SK-N-SH treated with all-trans-retinoic acid at 6 μM for 48 hours (cell line): Measurements from ENCODE around the gene ZNF577.

Source experiments
- ATAC-seq: fragments of 200-7000 bp; cut with Tn5 transposase; 3 replicates; pipeline ENCODE4 v1.9.1; 2020; ENCODE audit warnings: mild to moderate bottlenecking, moderate library complexity
- ARNTL ChIP-seq: fragments of 450-650 bp; formaldehyde crosslinking; IDR thresholded peaks from 2 replicates; pipeline ENCODE4 v1.5.0; 2020; ENCODE audit warnings: low read depth, mild to moderate bottlenecking, moderate library complexity, borderline replicate concordance
- BACH2 ChIP-seq: fragments of 250-450 bp; sonication (Bioruptor Pico); IDR thresholded peaks from 2 replicates; pipeline ENCODE4 v1.9.0; 2021; ENCODE audit warnings: mild to moderate bottlenecking, borderline replicate concordance
- CREB5 ChIP-seq: fragments of 250-450 bp; sonication (Bioruptor Pico); IDR thresholded peaks from 2 replicates; pipeline ENCODE4 v1.5.1; 2020; ENCODE audit warnings: low read depth, mild to moderate bottlenecking, moderate library complexity
- CSDC2 ChIP-seq: fragments of 250-450 bp; sonication (Bioruptor Pico); IDR thresholded peaks from 2 replicates; pipeline ENCODE4 v1.5.0; 2020; ENCODE audit warnings: mild to moderate bottlenecking, moderate library complexity
- CSRNP3 ChIP-seq: fragments of 250-450 bp; sonication (Bioruptor Pico); IDR thresholded peaks from 2 replicates; pipeline ENCODE4 v1.5.1; 2021; ENCODE audit warnings: mild to moderate bottlenecking, moderate library complexity
- ESRRG ChIP-seq: fragments of 250-450 bp; sonication (Bioruptor Pico); IDR thresholded peaks from 2 replicates; pipeline ENCODE4 v1.6.1; 2021; ENCODE audit warnings: mild to moderate bottlenecking
- GLIS3 ChIP-seq: fragments of 250-450 bp; sonication (Bioruptor Pico); IDR thresholded peaks from 2 replicates; pipeline ENCODE4 v1.5.0; 2020; ENCODE audit warnings: mild to moderate bottlenecking, moderate library complexity
- ISL1 ChIP-seq: fragments of 250-450 bp; sonication (Bioruptor Pico); IDR thresholded peaks from 2 replicates; pipeline ENCODE4 v2.1.2; 2022; ENCODE audit warnings: mild to moderate bottlenecking, moderate library complexity
- OSR1 ChIP-seq: fragments of 250-450 bp; sonication (Bioruptor Pico); IDR thresholded peaks from 2 replicates; pipeline ENCODE4 v1.8.0; 2022; ENCODE audit warnings: moderate library complexity, mild to moderate bottlenecking, inconsistent platforms
- PATZ1 ChIP-seq: fragments of 250-450 bp; sonication (Bioruptor Pico); IDR thresholded peaks from 2 replicates; pipeline ENCODE4 v1.8.0; 2020; ENCODE audit warnings: mild to moderate bottlenecking, moderate library complexity, borderline replicate concordance
- POU6F1 ChIP-seq: fragments of 250-450 bp; sonication (Bioruptor Pico); IDR thresholded peaks from 2 replicates; pipeline ENCODE4 v1.8.0; 2021; ENCODE audit warnings: low read depth, mild to moderate bottlenecking, moderate library complexity, borderline replicate concordance
- PPARA ChIP-seq: fragments of 250-450 bp; sonication (Bioruptor Pico); IDR thresholded peaks from 2 replicates; pipeline ENCODE4 v1.5.0; 2020; ENCODE audit warnings: mild to moderate bottlenecking, borderline replicate concordance
- RARB ChIP-seq: fragments of 250-450 bp; sonication (Bioruptor Pico); IDR thresholded peaks from 2 replicates; pipeline ENCODE4 v1.8.0; 2021; ENCODE audit warnings: mild to moderate bottlenecking, moderate library complexity
- SNAI2 ChIP-seq: fragments of 250-450 bp; sonication (Bioruptor Pico); IDR thresholded peaks from 2 replicates; pipeline ENCODE4 v1.5.0; 2020; ENCODE audit warnings: mild to moderate bottlenecking, moderate library complexity
- TCF4 ChIP-seq: fragments of 250-450 bp; sonication (Bioruptor Pico); IDR thresholded peaks from 2 replicates; pipeline ENCODE4 v1.8.0; 2021; ENCODE audit warnings: mild to moderate bottlenecking, moderate library complexity, borderline replicate concordance
- TOX ChIP-seq: fragments of 250-450 bp; sonication (Bioruptor Pico); IDR thresholded peaks from 2 replicates; pipeline ENCODE4 v1.8.0; 2021; ENCODE audit warnings: mild to moderate bottlenecking, moderate library complexity, borderline replicate concordance
- TSHZ2 ChIP-seq: fragments of 250-450 bp; sonication (Bioruptor Pico); IDR thresholded peaks from 2 replicates; pipeline ENCODE4 v1.5.0; 2020; ENCODE audit warnings: mild to moderate bottlenecking, moderate library complexity
- ZC3H10 ChIP-seq: fragments of 250-450 bp; sonication (Bioruptor Pico); IDR thresholded peaks from 2 replicates; pipeline ENCODE4 v1.5.1; 2021; ENCODE audit warnings: mild to moderate bottlenecking, moderate library complexity
- ZFP3 ChIP-seq: fragments of 250-450 bp; sonication (Bioruptor Pico); IDR thresholded peaks from 2 replicates; pipeline ENCODE4 v1.5.0; 2020; ENCODE audit warnings: mild to moderate bottlenecking, moderate library complexity
- ZFP30 ChIP-seq: fragments of 450-650 bp; formaldehyde crosslinking; IDR thresholded peaks from 2 replicates; pipeline ENCODE4 v1.5.0; 2022; ENCODE audit warnings: mild to moderate bottlenecking, moderate library complexity
- ZNF70 ChIP-seq: fragments of 450-650 bp; formaldehyde crosslinking; IDR thresholded peaks from 2 replicates; pipeline ENCODE4 v1.5.0; 2020; ENCODE audit warnings: mild to moderate bottlenecking, moderate library complexity

ZNF577 gene

GRCh38 chr19:51821921-51822320 lies 65.8 kb downstream of the ZNF577 start:
- no peak for ATAC-seq
- TF ChIP-seq TCF4 (CRISPR knock-in tag) (no peak), ZFP30 (no peak), BACH2 (CRISPR knock-in tag) (no peak), ZFP3 (CRISPR knock-in tag) (no peak), PATZ1 (CRISPR knock-in tag) (no peak), SNAI2 (CRISPR knock-in tag) (no peak), ZC3H10 (CRISPR knock-in tag) (no peak), CSDC2 (no peak), RARB (CRISPR knock-in tag) (no peak), CREB5 (CRISPR knock-in tag) (no peak), PPARA (CRISPR knock-in tag) (no peak), TSHZ2 (CRISPR knock-in tag) (no peak), ISL1 (CRISPR knock-in tag) (no peak), POU6F1 (CRISPR knock-in tag) (no peak), OSR1 (CRISPR knock-in tag) (no peak)

- no peak for TF ChIP-seq GLIS3 (CRISPR knock-in tag)
- TF ChIP-seq CREB5 (CRISPR knock-in tag) = no peak
- no peak for TF ChIP-seq PATZ1 (CRISPR knock-in tag)
- TF ChIP-seq POU6F1 (CRISPR knock-in tag) = no peak
- no peak for TF ChIP-seq ISL1 (CRISPR knock-in tag)
- no peak for TF ChIP-seq ZNF70 (CRISPR knock-in tag)
- TF ChIP-seq CSDC2 = no peak
- TF ChIP-seq PPARA (CRISPR knock-in tag) = no peak
- no peak for TF ChIP-seq ZFP30
- TF ChIP-seq ARNTL (CRISPR knock-in tag) = no peak
- TF ChIP-seq ESRRG (CRISPR knock-in tag) = no peak
- TF ChIP-seq ZC3H10 (CRISPR knock-in tag) = no peak
- no peak for TF ChIP-seq SNAI2 (CRISPR knock-in tag)
- TF ChIP-seq CSRNP3 (CRISPR knock-in tag) = no peak
- no peak for TF ChIP-seq TSHZ2 (CRISPR knock-in tag)
- no peak for TF ChIP-seq OSR1 (CRISPR knock-in tag)
- TF ChIP-seq ZFP3 (CRISPR knock-in tag) = no peak
- TF ChIP-seq TOX (CRISPR knock-in tag) = no peak
- ATAC-seq = no peak
Observed at GRCh38 chr19:51821456-51821855, 66.3 kb downstream of the ZNF577 start.
